ENCODE data around the gene ZNF329. TPM values are rescaled to one million over a fixed set of nuclear protein-coding genes. Genes with fewer than 3 reads are reported as not detected.

Gene ZNF329
- total and polyA plus RNA-seq, 9 of the 15 experiments (the other 6 are each of a cell fraction or from before 2014, with no cell fraction given), result 0.21 to 3.6 (median 2.2) TPM

GRCh38 chr19:58129284-58129683 lies 21.3 kb downstream of the ZNF329 start:
- peaks cover 13% of the 10 kb centered on the region for H3K9me3 ChIP-seq (replicated peaks; ENCODE audit: control insufficient read depth, insufficient read depth, low read depth, low read length)
- in situ Hi-C loops (cut with MboI), result no loop called here
- POLR2A ChIA-PET, result no interaction called here
- no peak for TF ChIP-seq ZNF143 (CRISPR knock-in tag; IDR thresholded peaks at IDR 0.05)
- no peak for TF ChIP-seq MGA (IDR thresholded peaks at IDR 0.05)
- no peak for TF ChIP-seq ZNF511 (CRISPR knock-in tag; IDR thresholded peaks at IDR 0.05)
- no peak for TF ChIP-seq HBP1 (CRISPR knock-in tag; IDR thresholded peaks at IDR 0.05)
- no peak for TF ChIP-seq ARNT (IDR thresholded peaks at IDR 0.05)
- TF ChIP-seq MAFF (IDR thresholded peaks at IDR 0.05; ENCODE audit: low read length), result no peak
- no peak for TF ChIP-seq SRSF9 (IDR thresholded peaks at IDR 0.05; ENCODE audit: borderline replicate concordance, low read depth, low read length)
- no peak for TF ChIP-seq GTF2F1 (IDR thresholded peaks at IDR 0.05; ENCODE audit: low read depth, low read length)
- TF ChIP-seq BRF2 (IDR thresholded peaks at IDR 0.05; ENCODE audit: borderline replicate concordance, insufficient read depth, insufficient read length), result no peak

More at GRCh38 chr19:58129284-58129683, 21.3 kb downstream of the ZNF329 start:
- 10% methylated on average over 3 of the region's 3 CpGs for WGBS (ENCODE audit: insufficient coverage, low coverage, missing lambda C conversion rate)
- H3K36me3 ChIP-seq (ENCODE audit: control insufficient read depth, insufficient read depth, low read length), result no peaks in the 10 kb centered on the region
- intact Hi-C loops (cut with micrococcal nuclease), result no loop called here
- H3K4me2 ChIP-seq (ENCODE audit: insufficient read depth, low read length), result no peak overlapping the region
- H3K9ac ChIP-seq (ENCODE audit: insufficient read depth in 1 of 2, low read depth in 2 of 2, low read length in 2 of 2), result no peak overlapping the region
- H4K20me1 ChIP-seq (replicated peaks; ENCODE audit: control insufficient read depth, insufficient read depth, low read length), result no peaks in the 10 kb centered on the region
- no TSS peak for BruUV-seq (replicated peaks)
- FAIRE-seq (no peak), ATAC-seq (no peak), DNase-seq (ENCODE audit: extremely low read depth in 1 of 4, low spot score in 3 of 4) (no peak)
- H3K27me3 ChIP-seq (ENCODE audit: control insufficient read depth in 2 of 2, insufficient read depth in 2 of 2, low read length in 2 of 2), result no peaks in the 10 kb centered on the region; a peak in 1 of 5 replicates
- no peaks in the 10 kb centered on the region for H3K9me1 ChIP-seq (ENCODE audit: control insufficient read depth, insufficient read depth, low read length)
- no peak overlapping the region for H3K4me3 ChIP-seq
- CTCF ChIA-PET (ENCODE audit: low intra/inter-chr PET ratio), result no interaction called here
- H2AFZ ChIP-seq (ENCODE audit: low read depth, low read length), result no peak overlapping the region
- H3K27ac ChIP-seq (ENCODE audit: extremely low read depth, low read depth, low read length), result no peak overlapping the region
- H3K79me2 ChIP-seq (ENCODE audit: control insufficient read depth, insufficient read depth, low read length), result no peaks in the 10 kb centered on the region
- no peaks in the 10 kb centered on the region for H3K4me1 ChIP-seq (replicated peaks in 1 of 2; ENCODE audit: control insufficient read depth in 2 of 2, insufficient read depth in 2 of 2, low read length in 2 of 2)

Data from K562 (cell line).